GM23338 (cell line): ENCODE data around the gene KLHL17. TPM values are rescaled to one million over a fixed set of nuclear protein-coding genes. Genes with fewer than 3 reads are reported as not detected.

ENCODE experiments used
- ATAC-seq: fragments of 200-7000 bp; cut with Tn5 transposase; 3 replicates; pipeline ENCODE4 v1.9.1; 2020
- DNase-seq: peaks from one replicate; pipeline ENCODE4 v3.0.0-alpha.2; 2015; ENCODE audit warnings: low spot score
- H2AFZ ChIP-seq: fragments of 200-600 bp; sonication (generic); 2 replicates; pipeline ENCODE4 v1.8.0; 2016; ENCODE audit warnings: antibody characterized with exemption, mild to moderate bottlenecking, moderate library complexity
- H3F3A ChIP-seq: fragments of 200-600 bp; sonication (generic); replicated peaks from 2 replicates; pipeline ENCODE4 v1.8.0; 2017; ENCODE audit warnings: antibody characterized with exemption, mixed run types, low read depth
- H3K27ac ChIP-seq: fragments of 200-600 bp; sonication (generic); 2 replicates; pipeline ENCODE4 v1.6.1; 2016; ENCODE audit warnings: low read depth
- H3K27me3 ChIP-seq: fragments of 200-600 bp; sonication (generic); 2 replicates; pipeline ENCODE4 v1.8.0; 2016; ENCODE audit warnings: mild to moderate bottlenecking, mixed run types, moderate library complexity; ENCODE audit not compliant: insufficient read depth
- H3K36me3 ChIP-seq: fragments of 200-600 bp; sonication (generic); 2 replicates; pipeline ENCODE4 v1.8.0; 2016; ENCODE audit warnings: mild to moderate bottlenecking; ENCODE audit not compliant: insufficient read depth
- H3K4me1 ChIP-seq: fragments of 200-600 bp; sonication (generic); 2 replicates; pipeline ENCODE4 v1.8.0; 2016; ENCODE audit warnings: mild to moderate bottlenecking, moderate library complexity; ENCODE audit not compliant: insufficient read depth
- H3K4me2 ChIP-seq: fragments of 200-600 bp; sonication (generic); 2 replicates; pipeline ENCODE4 v1.7.1; 2017; ENCODE audit warnings: mixed run types
- H3K4me3 ChIP-seq: fragments of 200-600 bp; sonication (generic); 2 replicates; pipeline ENCODE4 v1.6.1; 2016; ENCODE audit warnings: mixed run types
- H3K79me2 ChIP-seq: fragments of 200-600 bp; sonication (generic); replicated peaks from 2 replicates; pipeline ENCODE4 v1.8.0; 2017; ENCODE audit warnings: mild to moderate bottlenecking; ENCODE audit not compliant: insufficient read depth
- H3K9me2 ChIP-seq: fragments of 200-600 bp; sonication (generic); 2 replicates; pipeline ENCODE4 v1.8.0; 2017; ENCODE audit not compliant: insufficient read depth
- H4K20me1 ChIP-seq: fragments of 200-600 bp; sonication (generic); replicated peaks from 2 replicates; pipeline ENCODE4 v1.8.0; 2017; ENCODE audit warnings: mild to moderate bottlenecking; ENCODE audit not compliant: insufficient read depth
- H3K27ac Mint-ChIP-seq: 2 replicates; pipeline ENCODE4 v1.8.0; 2020; ENCODE audit warnings: inconsistent platforms, mild to moderate bottlenecking, moderate library complexity, mixed read lengths
- H3K27me3 Mint-ChIP-seq: 3 replicates; pipeline ENCODE4 v1.8.0; 2022; ENCODE audit warnings: low read depth, mild to moderate bottlenecking, moderate library complexity, mixed read lengths, inconsistent platforms; ENCODE audit not compliant: insufficient read depth, poor library complexity
- H3K36me3 Mint-ChIP-seq: 3 replicates; pipeline ENCODE4 v1.8.0; 2021; ENCODE audit warnings: low read depth, mild to moderate bottlenecking, inconsistent platforms, moderate library complexity, mixed read lengths
- H3K4me1 Mint-ChIP-seq: 3 replicates; pipeline ENCODE4 v1.8.0; 2020; ENCODE audit warnings: mild to moderate bottlenecking, inconsistent platforms, mixed read lengths
- H3K4me3 Mint-ChIP-seq: 3 replicates; pipeline ENCODE4 v1.8.0; 2021; ENCODE audit warnings: moderate library complexity, mild to moderate bottlenecking, inconsistent platforms, mixed read lengths
- H3K9me3 Mint-ChIP-seq: 3 replicates; pipeline ENCODE4 v1.8.0; 2020; ENCODE audit warnings: moderate library complexity, mild to moderate bottlenecking, inconsistent platforms, mixed read lengths
- CREB1 ChIP-seq: fragments of 250-450 bp; sonication (Bioruptor Pico); IDR thresholded peaks from 2 replicates; pipeline ENCODE4 v1.5.0; 2020; ENCODE audit warnings: low read depth, mild to moderate bottlenecking, moderate library complexity
- CTCF ChIP-seq, 2 experiments: fragments of 200-600 bp in 1 of 2; sonication (generic) in 1 of 2; conservative IDR thresholded peaks; 2 replicates each; pipeline versions ENCODE4 v1.5.1 to v1.6.1; 2016 to 2017; ENCODE audit warnings: antibody characterized with exemption in 2 of 2, low read depth in 2 of 2, mild to moderate bottlenecking in 2 of 2, moderate library complexity in 1 of 2
- JUNB ChIP-seq: IDR thresholded peaks from one replicate; pipeline ENCODE4 v1.6.1; 2016; ENCODE audit warnings: antibody characterized with exemption; ENCODE audit not compliant: unreplicated experiment
- NANOG ChIP-seq: IDR thresholded peaks from 2 replicates; pipeline ENCODE4 v1.6.1; 2016; ENCODE audit warnings: antibody characterized with exemption, borderline replicate concordance
- POLR2AphosphoS5 ChIP-seq: IDR thresholded peaks from 2 replicates; pipeline ENCODE4 v1.6.1; 2016; ENCODE audit warnings: antibody characterized with exemption, low read depth
- ZNF114 ChIP-seq: fragments of 250-450 bp; sonication (Bioruptor Pico); IDR thresholded peaks from 2 replicates; pipeline ENCODE4 v1.5.0; 2020; ENCODE audit warnings: mild to moderate bottlenecking, moderate library complexity
- ZNF331 ChIP-seq: fragments of 250-450 bp; sonication (Bioruptor Pico); IDR thresholded peaks from 2 replicates; pipeline ENCODE4 v1.5.0; 2020; ENCODE audit warnings: low read depth, mild to moderate bottlenecking, moderate library complexity
- polyA plus RNA-seq: library from polyadenylated mRNA; unstranded; fragments of >200 nt; fragmentation: Nextera tagmentation; extraction: Ambion mirVana; gene quantifications from 2 replicates; pipeline ENCODE4 v1.2.1, GENCODE V29; 2016
- total RNA-seq: library from RNA; depleted of rRNA; stranded (reverse); fragments of >200 nt; shearing (Covaris generic); gene quantifications from 2 replicates; pipeline ENCODE4 v1.2.3, GENCODE V29; 2014
- TF ChIP-seq, protein P1 (sequence below): fragments of 250-450 bp; sonication (Bioruptor Pico); IDR thresholded peaks from 2 replicates; pipeline ENCODE4 v1.5.0; 2020; ENCODE audit warnings: mild to moderate bottlenecking, moderate library complexity
- TF ChIP-seq, protein P2 (sequence below): IDR thresholded peaks from 2 replicates; pipeline ENCODE4 v1.6.1; 2016; ENCODE audit warnings: antibody characterized with exemption

KLHL17 gene
- total and polyA plus RNA-seq, 2 experiments from 2014 or later: 16.5 to 37.1 TPM

DNA sequence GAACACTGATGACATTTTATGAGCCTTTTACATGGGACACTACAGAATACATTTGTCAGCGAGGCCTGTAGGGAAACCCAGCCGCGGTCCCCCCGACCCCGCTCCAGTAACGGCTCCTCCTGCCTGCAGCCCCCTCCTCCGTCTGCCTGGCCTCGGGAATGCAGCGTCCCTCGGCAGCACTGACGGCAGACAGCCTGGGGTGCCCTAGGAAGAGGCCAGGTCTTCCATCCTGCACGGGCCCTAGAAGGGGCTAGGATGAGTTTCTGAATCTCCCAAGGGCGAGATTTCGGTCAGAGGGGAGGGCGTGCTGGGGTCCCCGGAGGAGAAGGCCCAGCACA lies 28.2 kb upstream of the KLHL17 start:
- no peak overlapping the region for H3K4me3 Mint-ChIP-seq
- Histone ChIP-seq H3K27ac (no peak overlapping the region), H2AFZ (no peak overlapping the region), H3K4me1 (no peaks in the 10 kb centered on the region; the same call in 1 of the 2 replicates), H3K4me2 (no peak overlapping the region), H3K36me3 (no peaks in the 10 kb centered on the region), H3K27me3 (peaks cover 83% of the 10 kb centered on the region), H3K9me2 (no peaks in the 10 kb centered on the region), H3K4me3 (no peak overlapping the region), H3F3A (no peaks in the 10 kb centered on the region), H3K79me2 (no peaks in the 10 kb centered on the region), H4K20me1 (no peaks in the 10 kb centered on the region)
- TF ChIP-seq NANOG (no peak), CTCF (conservative IDR thresholded peaks at IDR 0.05; ENCODE audit: low read depth in 2 of 2) (no peak), POLR2AphosphoS5 (no peak)
- H3K27me3 Mint-ChIP-seq: peaks cover 71% of the 10 kb centered on the region
- peaks cover 9% of the 10 kb centered on the region for H3K4me1 Mint-ChIP-seq
- DNase-seq: no peak
- ATAC-seq: no peak
- no peaks in the 10 kb centered on the region; the same call in 2 of the 3 replicates for H3K9me3 Mint-ChIP-seq
- H3K36me3 Mint-ChIP-seq: no peaks in the 10 kb centered on the region
- no peak overlapping the region for H3K27ac Mint-ChIP-seq

DNA sequence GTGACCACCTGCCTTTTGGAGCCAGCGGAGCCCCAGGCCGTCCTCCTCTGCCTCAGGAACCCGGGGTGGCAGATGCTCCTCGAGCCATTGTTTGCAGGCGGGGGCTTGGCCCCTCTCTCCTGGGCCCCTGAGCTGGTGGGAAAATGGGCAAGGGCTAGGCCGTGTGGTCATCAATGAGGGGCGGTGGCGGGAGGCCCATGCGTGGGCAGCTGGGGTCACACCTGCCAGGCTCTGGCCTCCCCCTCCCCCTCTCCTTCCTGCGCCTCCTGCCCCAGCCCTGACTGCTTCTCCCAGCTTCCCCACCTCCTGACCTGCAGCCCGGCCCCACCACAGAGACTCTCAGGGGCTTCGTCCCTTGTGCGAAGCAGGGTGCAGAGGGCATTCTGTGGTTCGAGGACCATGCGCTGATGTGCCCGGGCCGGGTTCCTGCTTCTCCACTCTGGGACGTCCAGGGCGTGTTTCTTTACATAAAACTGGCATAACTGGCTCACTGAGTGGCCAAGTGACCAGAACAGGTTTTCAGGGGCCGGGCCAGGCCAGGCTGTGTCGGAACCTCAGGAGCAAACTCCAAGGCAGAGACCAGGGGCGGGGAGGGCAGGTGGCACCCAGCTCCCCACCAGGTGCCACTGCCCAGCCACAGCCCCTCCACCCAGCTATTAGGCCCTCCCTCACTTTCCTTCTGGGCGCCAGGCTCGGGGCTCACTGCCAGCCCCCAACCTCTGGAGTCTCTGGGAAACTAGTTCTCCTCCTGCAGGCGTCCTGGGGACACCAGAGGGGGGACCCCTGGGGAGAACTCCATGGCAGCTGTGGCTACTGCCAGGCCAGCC lies 27.4 kb upstream of the KLHL17 start:
- Histone ChIP-seq H3F3A (no peaks in the 10 kb centered on the region), H3K4me1 (no peaks in the 10 kb centered on the region; the same call in 1 of the 2 replicates), H3K27ac (no peak overlapping the region), H3K27me3 (peaks cover 83% of the 10 kb centered on the region), H3K9me2 (no peaks in the 10 kb centered on the region), H4K20me1 (no peaks in the 10 kb centered on the region), H3K4me3 (no peak overlapping the region), H3K4me2 (no peak overlapping the region), H2AFZ (no peak overlapping the region), H3K79me2 (no peaks in the 10 kb centered on the region), H3K36me3 (no peaks in the 10 kb centered on the region)
- DNase-seq (no peak), ATAC-seq (no peak)
- no peaks in the 10 kb centered on the region; the same call in 2 of the 3 replicates for H3K9me3 Mint-ChIP-seq
- no peaks in the 10 kb centered on the region for H3K36me3 Mint-ChIP-seq
- H3K4me3 Mint-ChIP-seq: no peak overlapping the region
- no peak overlapping the region for H3K27ac Mint-ChIP-seq
- H3K27me3 Mint-ChIP-seq: peaks cover 69% of the 10 kb centered on the region
- peaks cover 9% of the 10 kb centered on the region for H3K4me1 Mint-ChIP-seq
- TF ChIP-seq, protein P1, sequence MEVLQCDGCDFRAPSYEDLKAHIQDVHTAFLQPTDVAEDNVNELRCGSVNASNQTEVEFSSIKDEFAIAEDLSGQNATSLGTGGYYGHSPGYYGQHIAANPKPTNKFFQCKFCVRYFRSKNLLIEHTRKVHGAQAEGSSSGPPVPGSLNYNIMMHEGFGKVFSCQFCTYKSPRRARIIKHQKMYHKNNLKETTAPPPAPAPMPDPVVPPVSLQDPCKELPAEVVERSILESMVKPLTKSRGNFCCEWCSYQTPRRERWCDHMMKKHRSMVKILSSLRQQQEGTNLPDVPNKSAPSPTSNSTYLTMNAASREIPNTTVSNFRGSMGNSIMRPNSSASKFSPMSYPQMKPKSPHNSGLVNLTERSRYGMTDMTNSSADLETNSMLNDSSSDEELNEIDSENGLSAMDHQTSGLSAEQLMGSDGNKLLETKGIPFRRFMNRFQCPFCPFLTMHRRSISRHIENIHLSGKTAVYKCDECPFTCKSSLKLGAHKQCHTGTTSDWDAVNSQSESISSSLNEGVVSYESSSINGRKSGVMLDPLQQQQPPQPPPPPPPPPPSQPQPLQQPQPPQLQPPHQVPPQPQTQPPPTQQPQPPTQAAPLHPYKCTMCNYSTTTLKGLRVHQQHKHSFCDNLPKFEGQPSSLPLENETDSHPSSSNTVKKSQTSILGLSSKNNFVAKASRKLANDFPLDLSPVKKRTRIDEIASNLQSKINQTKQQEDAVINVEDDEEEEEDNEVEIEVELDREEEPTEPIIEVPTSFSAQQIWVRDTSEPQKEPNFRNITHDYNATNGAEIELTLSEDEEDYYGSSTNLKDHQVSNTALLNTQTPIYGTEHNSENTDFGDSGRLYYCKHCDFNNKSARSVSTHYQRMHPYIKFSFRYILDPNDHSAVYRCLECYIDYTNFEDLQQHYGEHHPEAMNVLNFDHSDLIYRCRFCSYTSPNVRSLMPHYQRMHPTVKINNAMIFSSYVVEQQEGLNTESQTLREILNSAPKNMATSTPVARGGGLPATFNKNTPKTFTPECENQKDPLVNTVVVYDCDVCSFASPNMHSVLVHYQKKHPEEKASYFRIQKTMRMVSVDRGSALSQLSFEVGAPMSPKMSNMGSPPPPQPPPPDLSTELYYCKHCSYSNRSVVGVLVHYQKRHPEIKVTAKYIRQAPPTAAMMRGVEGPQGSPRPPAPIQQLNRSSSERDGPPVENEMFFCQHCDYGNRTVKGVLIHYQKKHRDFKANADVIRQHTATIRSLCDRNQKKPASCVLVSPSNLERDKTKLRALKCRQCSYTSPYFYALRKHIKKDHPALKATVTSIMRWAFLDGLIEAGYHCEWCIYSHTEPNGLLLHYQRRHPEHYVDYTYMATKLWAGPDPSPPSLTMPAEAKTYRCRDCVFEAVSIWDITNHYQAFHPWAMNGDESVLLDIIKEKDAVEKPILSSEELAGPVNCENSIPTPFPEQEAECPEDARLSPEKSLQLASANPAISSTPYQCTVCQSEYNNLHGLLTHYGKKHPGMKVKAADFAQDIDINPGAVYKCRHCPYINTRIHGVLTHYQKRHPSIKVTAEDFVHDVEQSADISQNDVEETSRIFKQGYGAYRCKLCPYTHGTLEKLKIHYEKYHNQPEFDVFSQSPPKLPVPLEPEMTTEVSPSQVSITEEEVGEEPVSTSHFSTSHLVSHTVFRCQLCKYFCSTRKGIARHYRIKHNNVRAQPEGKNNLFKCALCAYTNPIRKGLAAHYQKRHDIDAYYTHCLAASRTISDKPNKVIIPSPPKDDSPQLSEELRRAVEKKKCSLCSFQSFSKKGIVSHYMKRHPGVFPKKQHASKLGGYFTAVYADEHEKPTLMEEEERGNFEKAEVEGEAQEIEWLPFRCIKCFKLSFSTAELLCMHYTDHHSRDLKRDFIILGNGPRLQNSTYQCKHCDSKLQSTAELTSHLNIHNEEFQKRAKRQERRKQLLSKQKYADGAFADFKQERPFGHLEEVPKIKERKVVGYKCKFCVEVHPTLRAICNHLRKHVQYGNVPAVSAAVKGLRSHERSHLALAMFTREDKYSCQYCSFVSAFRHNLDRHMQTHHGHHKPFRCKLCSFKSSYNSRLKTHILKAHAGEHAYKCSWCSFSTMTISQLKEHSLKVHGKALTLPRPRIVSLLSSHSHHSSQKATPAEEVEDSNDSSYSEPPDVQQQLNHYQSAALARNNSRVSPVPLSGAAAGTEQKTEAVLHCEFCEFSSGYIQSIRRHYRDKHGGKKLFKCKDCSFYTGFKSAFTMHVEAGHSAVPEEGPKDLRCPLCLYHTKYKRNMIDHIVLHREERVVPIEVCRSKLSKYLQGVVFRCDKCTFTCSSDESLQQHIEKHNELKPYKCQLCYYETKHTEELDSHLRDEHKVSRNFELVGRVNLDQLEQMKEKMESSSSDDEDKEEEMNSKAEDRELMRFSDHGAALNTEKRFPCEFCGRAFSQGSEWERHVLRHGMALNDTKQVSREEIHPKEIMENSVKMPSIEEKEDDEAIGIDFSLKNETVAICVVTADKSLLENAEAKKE (CRISPR knock-in tag): no peak
- TF ChIP-seq ZNF114 (CRISPR knock-in tag): no peak
- TF ChIP-seq, protein P2, sequence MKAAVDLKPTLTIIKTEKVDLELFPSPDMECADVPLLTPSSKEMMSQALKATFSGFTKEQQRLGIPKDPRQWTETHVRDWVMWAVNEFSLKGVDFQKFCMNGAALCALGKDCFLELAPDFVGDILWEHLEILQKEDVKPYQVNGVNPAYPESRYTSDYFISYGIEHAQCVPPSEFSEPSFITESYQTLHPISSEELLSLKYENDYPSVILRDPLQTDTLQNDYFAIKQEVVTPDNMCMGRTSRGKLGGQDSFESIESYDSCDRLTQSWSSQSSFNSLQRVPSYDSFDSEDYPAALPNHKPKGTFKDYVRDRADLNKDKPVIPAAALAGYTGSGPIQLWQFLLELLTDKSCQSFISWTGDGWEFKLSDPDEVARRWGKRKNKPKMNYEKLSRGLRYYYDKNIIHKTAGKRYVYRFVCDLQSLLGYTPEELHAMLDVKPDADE: no peak
- TF ChIP-seq NANOG: no peak
- no peak for TF ChIP-seq POLR2AphosphoS5
- no peak for TF ChIP-seq JUNB
- TF ChIP-seq ZNF331 (CRISPR knock-in tag): no peak
- no peak for TF ChIP-seq CREB1 (CRISPR knock-in tag)
- no peak for TF ChIP-seq CTCF (conservative IDR thresholded peaks at IDR 0.05; ENCODE audit: low read depth in 2 of 2)
